Natural killer cell (primary cell): ENCODE results near the gene TRANK1. TPM values are rescaled to one million over a fixed set of nuclear protein-coding genes. Genes with fewer than 3 reads are reported as not detected.

Source experiments
- ATAC-seq, 3 donors: fragments of 150-1000 bp in 2 of 3; fragments of 200-7000 bp in 1 of 3; cut with Tn5 transposase; 1 replicate in 1 of 3; 2 replicates in 2 of 3; pipeline ENCODE4 v1.10.0; 2021; ENCODE audit warnings: mild to moderate bottlenecking in 2 of 3, moderate library complexity in 2 of 3
- DNase-seq, 2 donors: peaks; one replicate each; pipeline versions ENCODE4 v3.0.0 to v3.0.0-alpha.2; 2013 to 2021; ENCODE audit warnings: mixed read lengths in 1 of 2
- H3K27ac ChIP-seq: one replicate; pipeline ENCODE4 v1.5.1; 2013; ENCODE audit warnings: mild to moderate bottlenecking, low read length
- H3K27me3 ChIP-seq: one replicate; pipeline ENCODE4 v1.6.1; 2013; ENCODE audit warnings: low read length; ENCODE audit not compliant: control insufficient read depth, insufficient read depth
- H3K36me3 ChIP-seq: one replicate; pipeline ENCODE4 v1.6.1; 2013; ENCODE audit warnings: low read length; ENCODE audit not compliant: control insufficient read depth, insufficient read depth
- H3K4me1 ChIP-seq: one replicate; pipeline ENCODE4 v1.6.1; 2013; ENCODE audit warnings: low read length; ENCODE audit not compliant: control insufficient read depth, insufficient read depth
- H3K4me3 ChIP-seq: one replicate; pipeline ENCODE4 v1.5.1; 2013; ENCODE audit warnings: low read length
- H3K9me3 ChIP-seq: one replicate; pipeline ENCODE4 v1.6.1; 2013; ENCODE audit warnings: low read length; ENCODE audit not compliant: control insufficient read depth, insufficient read depth
- H3K27ac Mint-ChIP-seq, 2 donors: one replicate each; pipeline ENCODE4 v1.8.0; 2022; ENCODE audit warnings: mild to moderate bottlenecking in 2 of 2, mixed read lengths in 2 of 2, moderate library complexity in 1 of 2
- H3K27me3 Mint-ChIP-seq, 2 donors: one replicate each; pipeline ENCODE4 v1.8.0; 2022; ENCODE audit warnings: low read depth in 2 of 2, mixed read lengths in 2 of 2
- H3K36me3 Mint-ChIP-seq: one replicate; pipeline ENCODE4 v1.8.0; 2022; ENCODE audit warnings: mixed read lengths
- H3K4me1 Mint-ChIP-seq, 2 donors: one replicate each; pipeline ENCODE4 v1.8.0; 2022; ENCODE audit warnings: mixed read lengths in 2 of 2
- H3K4me3 Mint-ChIP-seq: one replicate; pipeline ENCODE4 v1.8.0; 2022; ENCODE audit warnings: mild to moderate bottlenecking, moderate library complexity, mixed read lengths
- H3K9me3 Mint-ChIP-seq, 2 donors: one replicate each; pipeline ENCODE4 v1.8.0; 2022; ENCODE audit warnings: mixed read lengths in 2 of 2
- CTCF ChIP-seq: fragments of 200-600 bp; IDR thresholded peaks from one replicate; pipeline ENCODE4 v1.8.0; 2022; ENCODE audit warnings: antibody characterized with exemption
- WGBS: methylation state at CpG from one replicate; pipeline ENCODE4 v1.1.7; 2013; ENCODE audit warnings: missing lambda C conversion rate; ENCODE audit not compliant: insufficient coverage; 5-methylcytosine and 5-hydroxymethylcytosine counted together
- intact Hi-C: fragments of 100-400 bp; cut with micrococcal nuclease; formaldehyde crosslinking; loops from one replicate; pipeline ENCODE4 v1.14.2; 2022
- total RNA-seq, 4 donors: library from RNA; stranded (reverse); fragments of 120-200 nt in 1 of 4; gene quantifications; one replicate each; pipeline versions ENCODE4 v1.2.3 to v1.2.4, GENCODE V29; 2013 to 2022

TRANK1 gene
- total RNA-seq, 3 donors from 2014 or later (not counting 1 experiment from before 2014, with no cell fraction given) = 105 to 158 (median 139) TPM

- Mint-ChIP-seq H3K4me3 (no peak overlapping the region), H3K27ac (peak overlapping the region; percentile 81 to 82), H3K27me3 (no peaks in the 10 kb centered on the region), H3K9me3 (no peaks in the 10 kb centered on the region), H3K4me1 (peaks cover 35 to 39% of the 10 kb centered on the region in 2 donors), H3K36me3 (peaks cover 37% of the 10 kb centered on the region)
- no peaks in the 10 kb centered on the region for H3K27me3 ChIP-seq
- H3K4me3 ChIP-seq = no peak overlapping the region
- H3K27ac ChIP-seq = no peak overlapping the region
- peak; percentile 39 to 48 (median 46) for ATAC-seq
- peak in 1 of 2 donors; percentile 15 for DNase-seq
- peaks cover 50% of the 10 kb centered on the region for H3K36me3 ChIP-seq
- no peak for TF ChIP-seq CTCF
- intact Hi-C loops = no loop called here
- WGBS = 26% methylated on average over 5 of the region's 5 CpGs
- peaks cover 8% of the 10 kb centered on the region for H3K4me1 ChIP-seq
- H3K9me3 ChIP-seq = no peaks in the 10 kb centered on the region
Observed at GRCh38 chr3:36864180-36865053, 80.4 kb downstream of the TRANK1 start.

GRCh38 chr3:36862076-36862755, 82.6 kb downstream of the TRANK1 start:
- no peak overlapping the region for H3K27ac ChIP-seq
- no peaks in the 10 kb centered on the region for H3K27me3 ChIP-seq
- no peaks in the 10 kb centered on the region for H3K9me3 ChIP-seq
- Mint-ChIP-seq H3K4me3 (no peak overlapping the region), H3K4me1 (peaks cover 28 to 30% of the 10 kb centered on the region in 2 donors), H3K9me3 (no peaks in the 10 kb centered on the region), H3K36me3 (peaks cover 40% of the 10 kb centered on the region), H3K27me3 (no peaks in the 10 kb centered on the region), H3K27ac (peak overlapping the region in 1 of 2 donors; percentile 64)
- ATAC-seq (no peak), DNase-seq (no peak)
- intact Hi-C loops = no loop called here
- no peak for TF ChIP-seq CTCF
- H3K36me3 ChIP-seq = peaks cover 64% of the 10 kb centered on the region
- WGBS = 100% methylated on average over 2 of the region's 5 CpGs
- H3K4me3 ChIP-seq = no peak overlapping the region
- peaks cover 4% of the 10 kb centered on the region for H3K4me1 ChIP-seq

GRCh38 chr3:36859494-36859893, 85.4 kb downstream of the TRANK1 start:
- Mint-ChIP-seq H3K4me3 (no peak overlapping the region), H3K9me3 (no peaks in the 10 kb centered on the region), H3K4me1 (peaks cover 10 to 14% of the 10 kb centered on the region in 2 donors), H3K27me3 (no peaks in the 10 kb centered on the region), H3K36me3 (peaks cover 32% of the 10 kb centered on the region), H3K27ac (no peak overlapping the region)
- Histone ChIP-seq H3K9me3 (no peaks in the 10 kb centered on the region), H3K4me1 (peaks cover 3% of the 10 kb centered on the region), H3K4me3 (no peak overlapping the region), H3K27ac (no peak overlapping the region), H3K27me3 (no peaks in the 10 kb centered on the region), H3K36me3 (peaks cover 80% of the 10 kb centered on the region)
- no peak for TF ChIP-seq CTCF
- 95% methylated on average over 3 of the region's 3 CpGs for WGBS
- no peak for ATAC-seq
- intact Hi-C loops = no loop called here
- DNase-seq = no peak
